BJ (cell line): Measurements from ENCODE around the gene PRKAR1B. TPM values are rescaled to one million over a fixed set of nuclear protein-coding genes. Genes with fewer than 3 reads are reported as not detected.
A peak's percentile ranks its signal among the peaks of the same experiment; 100 is the strongest.

Experiments
- CTCF ChIA-PET: fragments of 350-600 bp; formaldehyde crosslinking; extraction: SDS; loops from one replicate; lab custom pipeline; 2021; ENCODE audit warnings: antibody characterized with exemption, inconsistent platforms; lab: Yijun Ruan, JAX
- POLR2A ChIA-PET: fragments of 300-600 bp; sonication (Branson Sonifier 250); formaldehyde crosslinking; extraction: SDS; loops from one replicate; lab custom pipeline; 2021; ENCODE audit warnings: antibody characterized with exemption; lab: Charles Lee
- DNase-seq: peaks from one replicate; pipeline ENCODE4 v3.0.0-alpha.2; 2011; ENCODE audit warnings: low read depth
- H3K27me3 ChIP-seq: 2 replicates; pipeline ENCODE4 v1.6.0; 2011; ENCODE audit warnings: low read length; ENCODE audit not compliant: control insufficient read depth, insufficient read depth
- H3K36me3 ChIP-seq: 2 replicates; pipeline ENCODE4 v1.5.1; 2011; ENCODE audit warnings: low read length; ENCODE audit not compliant: control insufficient read depth, insufficient read depth
- H3K4me3 ChIP-seq: 2 replicates; pipeline ENCODE4 v1.5.1; 2011; ENCODE audit warnings: low read depth, mild to moderate bottlenecking, control low read depth, low read length
- polyA minus RNA-seq: library from RNA; depleted of rRNA, polyadenylated mRNA; stranded (reverse); fragments of >200 nt; gene quantifications from 2 replicates; pipeline ENCODE4 v1.2.3, GENCODE V29; 2011; rRNA and poly(A)+ RNA removed
- polyA plus RNA-seq: library from polyadenylated mRNA; depleted of rRNA; stranded (reverse); fragments of >200 nt; gene quantifications from 2 replicates; pipeline ENCODE4 v1.2.3, GENCODE V29; 2011; rRNA removed
- TF ChIP-seq, protein P1 (sequence below): IDR thresholded peaks from 2 replicates; pipeline ENCODE4 v1.5.1; 2011; ENCODE audit warnings: low read depth, mild to moderate bottlenecking, control low read depth, inconsistent platforms, low read length, moderate library complexity; ENCODE audit not compliant: insufficient read depth

Gene PRKAR1B
- polyA plus RNA-seq, result 7.3 and 7.4 TPM in 2 replicates
- polyA minus RNA-seq, result 7.2 and 9.1 TPM in 2 replicates

GRCh38 chr7:727104-727805 lies at the start of gene PRKAR1B:
TSS of gene PRKAR1B (minus strand) at chr7:727281. CDS start at chr7:711505, 15,776 bp downstream.
- ChIA-PET CTCF (interaction anchor here (1.1 kb wide), 1 partner anchor 10 kb away, joined by 3 read pairs; no protein-coding TSS in a partner anchor), POLR2A (interaction anchor here (0.6 kb wide), 1 partner anchor 369 kb away, joined by 3 read pairs; no protein-coding TSS in a partner anchor)
- H3K4me3 ChIP-seq, result peak within 1 kb of the TSS; percentile 53
- no peaks in the 10 kb centered on the region for H3K27me3 ChIP-seq
- peaks cover 10% of the 10 kb centered on the region; the same call in 1 of the 2 replicates for H3K36me3 ChIP-seq
- TF ChIP-seq, protein P1, sequence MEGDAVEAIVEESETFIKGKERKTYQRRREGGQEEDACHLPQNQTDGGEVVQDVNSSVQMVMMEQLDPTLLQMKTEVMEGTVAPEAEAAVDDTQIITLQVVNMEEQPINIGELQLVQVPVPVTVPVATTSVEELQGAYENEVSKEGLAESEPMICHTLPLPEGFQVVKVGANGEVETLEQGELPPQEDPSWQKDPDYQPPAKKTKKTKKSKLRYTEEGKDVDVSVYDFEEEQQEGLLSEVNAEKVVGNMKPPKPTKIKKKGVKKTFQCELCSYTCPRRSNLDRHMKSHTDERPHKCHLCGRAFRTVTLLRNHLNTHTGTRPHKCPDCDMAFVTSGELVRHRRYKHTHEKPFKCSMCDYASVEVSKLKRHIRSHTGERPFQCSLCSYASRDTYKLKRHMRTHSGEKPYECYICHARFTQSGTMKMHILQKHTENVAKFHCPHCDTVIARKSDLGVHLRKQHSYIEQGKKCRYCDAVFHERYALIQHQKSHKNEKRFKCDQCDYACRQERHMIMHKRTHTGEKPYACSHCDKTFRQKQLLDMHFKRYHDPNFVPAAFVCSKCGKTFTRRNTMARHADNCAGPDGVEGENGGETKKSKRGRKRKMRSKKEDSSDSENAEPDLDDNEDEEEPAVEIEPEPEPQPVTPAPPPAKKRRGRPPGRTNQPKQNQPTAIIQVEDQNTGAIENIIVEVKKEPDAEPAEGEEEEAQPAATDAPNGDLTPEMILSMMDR, result no peak
- no peak for DNase-seq

- TF ChIP-seq, protein P1, result no peak
- Histone ChIP-seq H3K27me3 (no peaks in the 10 kb centered on the region), H3K4me3 (no peak overlapping the region), H3K36me3 (peaks cover 17% of the 10 kb centered on the region)
- no peak for DNase-seq
- POLR2A ChIA-PET, result no interaction called here
- CTCF ChIA-PET, result interaction anchor here (0.7 to 6.4 kb wide), 4 partner anchors 10 to 454 kb away, joined by 3 to 47 read pairs (median 4); no protein-coding TSS in a partner anchor
Measured at GRCh38 chr7:776381-776780, 49.3 kb upstream of the PRKAR1B start.

- Histone ChIP-seq H3K4me3 (no peak overlapping the region), H3K36me3 (peaks cover 15% of the 10 kb centered on the region), H3K27me3 (no peaks in the 10 kb centered on the region)
- TF ChIP-seq, protein P1, result peak; percentile 86
- POLR2A ChIA-PET, result no interaction called here
- CTCF ChIA-PET, result interaction anchor here (0.6 to 6.4 kb wide), 16 partner anchors 9 to 456 kb away, joined by 3 to 47 read pairs (median 4); no protein-coding TSS in a partner anchor
- DNase-seq, result no peak
Measured at GRCh38 chr7:774161-775109, 47.4 kb upstream of the PRKAR1B start.

DNA sequence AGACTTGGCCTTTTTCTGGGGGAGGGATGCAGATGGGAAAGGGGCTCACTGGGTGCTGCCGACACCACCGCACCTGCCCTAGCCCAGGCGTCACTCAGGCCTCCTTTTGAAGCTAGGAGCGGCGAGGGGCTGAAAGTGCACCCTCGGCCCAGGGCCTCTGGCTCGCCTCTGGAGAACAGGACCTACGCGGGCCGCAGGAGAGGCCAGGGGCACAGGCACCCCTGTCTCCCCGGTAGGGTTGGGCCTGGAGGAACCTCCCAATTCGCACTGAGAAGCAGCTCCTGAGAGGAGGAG lies 46.5 kb upstream of the PRKAR1B start:
- no peaks in the 10 kb centered on the region for H3K27me3 ChIP-seq
- H3K4me3 ChIP-seq, result no peak overlapping the region
- ChIA-PET POLR2A (no interaction called here), CTCF (interaction anchor here (0.8 to 6.4 kb wide), 11 partner anchors 9 to 455 kb away, joined by 3 to 47 read pairs (median 4); no protein-coding TSS in a partner anchor)
- peaks cover 13% of the 10 kb centered on the region for H3K36me3 ChIP-seq
- TF ChIP-seq, protein P1, result no peak
- no peak for DNase-seq
